HCT116 (cell line): ENCODE results near the gene DCTN3. TPM values are rescaled to one million over a fixed set of nuclear protein-coding genes. Genes with fewer than 3 reads are reported as not detected.

ENCODE experiments used
- ATAC-seq: fragments of 200-7000 bp; cut with Tn5 transposase; 2 replicates; pipeline ENCODE4 v1.9.1; 2020; ENCODE audit warnings: mild to moderate bottlenecking, moderate library complexity
- BruUV-seq: library from RNA; stranded (reverse); fragments of 400-500 nt; replicated peaks from 2 replicates; lab custom pipeline; 2021; lab: Mats Ljungman, UMichigan
- CTCF ChIA-PET: fragments of 300-600 bp; sonication (Branson Sonifier 250); formaldehyde crosslinking; loops from one replicate; lab custom pipeline; 2021; ENCODE audit warnings: antibody characterized with exemption; lab: Charles Lee
- POLR2A ChIA-PET: fragments of 300-600, 350-600 bp; sonication (Branson Sonifier 250); formaldehyde crosslinking; loops from one replicate; lab custom pipeline; 2021; ENCODE audit warnings: antibody characterized with exemption; lab: Charles Lee
- RAD21 ChIA-PET, 2 experiments: fragments of 300-600 bp; sonication (Branson Sonifier 250); formaldehyde crosslinking; loops; one replicate each; lab custom pipeline; 2023; ENCODE audit warnings: low total read pairs in 2 of 2; ENCODE audit not compliant: uncharacterized antibody in 2 of 2, unreplicated experiment in 2 of 2, low non-redundant PET in 1 of 2; lab: Charles Lee
- DNase-seq: peaks from one replicate; pipeline ENCODE4 v3.0.0-alpha.2; 2010; ENCODE audit warnings: low read depth, low spot score
- H2AFZ ChIP-seq: fragments of 200-600 bp; shearing (Covaris generic), sonication (generic); 2 replicates; pipeline ENCODE4 v1.6.1; 2017; ENCODE audit warnings: low read depth, mixed run types, mixed read lengths, antibody characterized with exemption, low read length; ENCODE audit not compliant: poor library complexity, severe bottlenecking
- H3K27ac ChIP-seq: 2 replicates; pipeline ENCODE4 v1.5.1; 2012; ENCODE audit warnings: low read depth, low read length
- H3K27me3 ChIP-seq: fragments of 200-600 bp; sonication (generic); 2 replicates; pipeline ENCODE4 v1.6.1; 2016; ENCODE audit warnings: mixed run types, low read length, mixed read lengths; ENCODE audit not compliant: insufficient read depth
- H3K36me3 ChIP-seq, 2 experiments: fragments of 200-500 bp in 1 of 2; fragments of 200-600 bp in 1 of 2; sonication (Bioruptor generic) in 1 of 2; sonication (generic) in 1 of 2; 2 replicates each; pipeline versions ENCODE4 v1.5.1 to v1.6.1; 2014 to 2016; ENCODE audit warnings: low read length in 2 of 2, inconsistent platforms in 1 of 2, mixed read lengths in 1 of 2, mixed run types in 1 of 2; ENCODE audit not compliant: insufficient read depth in 2 of 2, control insufficient read depth in 1 of 2
- H3K4me1 ChIP-seq, 2 experiments: fragments of 200-600 bp in 1 of 2; sonication (generic) in 1 of 2; 2 replicates each; pipeline versions ENCODE4 v1.5.1 to v1.6.1; 2012 to 2017; ENCODE audit warnings: low read length in 2 of 2, inconsistent platforms in 1 of 2, mild to moderate bottlenecking in 1 of 2, mixed read lengths in 1 of 2, mixed run types in 1 of 2, moderate library complexity in 1 of 2; ENCODE audit not compliant: insufficient read depth in 2 of 2, control insufficient read depth in 1 of 2
- H3K4me2 ChIP-seq: fragments of 200-600 bp; sonication (generic); 2 replicates; pipeline ENCODE4 v1.6.1; 2017; ENCODE audit warnings: mixed run types, low read length, mixed read lengths
- H3K4me3 ChIP-seq, 2 experiments: fragments of 200-600 bp in 1 of 2; sonication (generic) in 1 of 2; replicated peaks in 1 of 2; 2 replicates each; pipeline ENCODE4 v1.5.1; 2011 to 2016; ENCODE audit warnings: low read length in 2 of 2, control low read depth in 1 of 2, low read depth in 1 of 2, mild to moderate bottlenecking in 1 of 2, mixed read lengths in 1 of 2, mixed run types in 1 of 2
- H3K79me2 ChIP-seq: fragments of 200-600 bp; sonication (generic); 2 replicates; pipeline ENCODE4 v1.6.1; 2017; ENCODE audit warnings: mild to moderate bottlenecking, mixed run types, low read length, moderate library complexity, mixed read lengths; ENCODE audit not compliant: insufficient read depth
- H3K9ac ChIP-seq: fragments of 200-600 bp; sonication (generic); 2 replicates; pipeline ENCODE4 v1.6.1; 2016; ENCODE audit warnings: low read length, mixed read lengths
- H3K9me2 ChIP-seq: fragments of 200-600 bp; sonication (generic), shearing (Covaris generic); 2 replicates; pipeline ENCODE4 v1.6.1; 2017; ENCODE audit warnings: mixed run types, mild to moderate bottlenecking, moderate library complexity; ENCODE audit not compliant: insufficient read depth
- H3K9me3 ChIP-seq, 2 experiments: fragments of 200-500 bp in 1 of 2; fragments of 200-600 bp in 1 of 2; sonication (Bioruptor generic) in 1 of 2; sonication (generic) in 1 of 2; 2 replicates each; pipeline ENCODE4 v1.6.1; 2014 to 2017; ENCODE audit warnings: low read length in 2 of 2, mixed read lengths in 2 of 2, inconsistent platforms in 1 of 2, low read depth in 1 of 2, mild to moderate bottlenecking in 1 of 2, mixed run types in 1 of 2, moderate library complexity in 1 of 2; ENCODE audit not compliant: control insufficient read depth in 1 of 2, insufficient read depth in 1 of 2
- H4K20me1 ChIP-seq: fragments of 200-600 bp; sonication (generic), shearing (Covaris generic); 2 replicates; pipeline ENCODE4 v1.6.1; 2017; ENCODE audit warnings: mixed run types, mild to moderate bottlenecking, moderate library complexity; ENCODE audit not compliant: insufficient read depth
- CTCF ChIP-seq, 3 experiments: fragments of 200-600 bp in 1 of 3; sonication (generic) in 1 of 3; IDR thresholded peaks in 2 of 3; conservative IDR thresholded peaks in 1 of 3; 2 replicates each; pipeline ENCODE4 v1.5.1; 2012 to 2017; ENCODE audit warnings: low read depth in 2 of 3, low read length in 2 of 3, antibody characterized with exemption in 1 of 3, borderline replicate concordance in 1 of 3, control low read depth in 1 of 3, mild to moderate bottlenecking in 1 of 3, mixed read lengths in 1 of 3, mixed run types in 1 of 3, moderate library complexity in 1 of 3; ENCODE audit not compliant: insufficient read depth in 1 of 3
- POLR2AphosphoS5 ChIP-seq: IDR thresholded peaks from 2 replicates; pipeline ENCODE4 v1.6.1; 2011; ENCODE audit warnings: mild to moderate bottlenecking, low read depth, low read length, moderate library complexity
- REST ChIP-seq: IDR thresholded peaks from 2 replicates; pipeline ENCODE4 v1.6.1; 2012; ENCODE audit warnings: low read depth
- YY1 ChIP-seq: IDR thresholded peaks from 2 replicates; pipeline ENCODE4 v1.6.1; 2011; ENCODE audit warnings: low read length, low read depth, moderate library complexity, mild to moderate bottlenecking; ENCODE audit not compliant: insufficient replicate concordance; ENCODE audit errors: extremely low read depth
- intact Hi-C: fragments of 100-400 bp; cut with micrococcal nuclease; formaldehyde crosslinking; loops from 2 replicates; pipeline ENCODE4 v1.10.0; 2022
- total RNA-seq: library from RNA; stranded (reverse); gene quantifications from one replicate; pipeline ENCODE4 v1.2.1, GENCODE V29; 2021; ENCODE audit not compliant: unreplicated experiment

The DCTN3 gene
- total RNA-seq, 1 experiment from 2014 or later, result 64.0 TPM

GRCh38 chr9:34572628-34573027 is 47.7 kb downstream of the DCTN3 start:
- Histone ChIP-seq H4K20me1 (no peaks in the 10 kb centered on the region), H3K27ac (no peak overlapping the region), H3K27me3 (no peaks in the 10 kb centered on the region), H3K79me2 (no peaks in the 10 kb centered on the region), H3K4me1 (no peaks in the 10 kb centered on the region; a peak in 1 of 4 replicates)
- ChIA-PET RAD21 (no interaction called here), CTCF (interaction anchor here (1.5 kb wide), 1 partner anchor 19 kb away, joined by 3 read pairs; no protein-coding TSS in a partner anchor)
- no peak for DNase-seq
- no peak for TF ChIP-seq POLR2AphosphoS5
- TF ChIP-seq REST, result no peak
- TF ChIP-seq YY1, result no peak
- no peak for TF ChIP-seq CTCF (IDR thresholded peaks at IDR 0.05 in 2 of 3, conservative IDR thresholded peaks at IDR 0.05 in 1 of 3; ENCODE audit: borderline replicate concordance in 1 of 3, insufficient read depth in 1 of 3, low read depth in 2 of 3, low read length in 2 of 3)
- TF ChIP-seq, all 23 proteins: peak for 0
- ATAC-seq, result no peak
- Histone ChIP-seq H3K36me3 (no peaks in the 10 kb centered on the region), H3K9ac (no peak overlapping the region), H3K9me2 (no peaks in the 10 kb centered on the region), H3K9me3 (no peaks in the 10 kb centered on the region), H2AFZ (no peak overlapping the region), H3K4me2 (no peak overlapping the region), H3K4me3 (no peak overlapping the region)
- BruUV-seq, result no TSS peak
- POLR2A ChIA-PET, result no interaction called here
- intact Hi-C loops, result no loop called here
